ENCODE results near the gene GLP2R.

- TF ChIP-seq CTCF (conservative IDR thresholded peaks at IDR 0.05; ENCODE audit: low read depth, low read length) (peak; percentile 71), EZH2 (IDR thresholded peaks at IDR 0.05; ENCODE audit: borderline replicate concordance, low read depth, low read length, poor library complexity, severe bottlenecking) (no peak)
Observed at GRCh38 chr17:9905902-9906301, 80.2 kb downstream of the GLP2R start.

Data from A673 (cell line).